ENCODE results near the gene TMEM135.

TMEM135 gene

DNA sequence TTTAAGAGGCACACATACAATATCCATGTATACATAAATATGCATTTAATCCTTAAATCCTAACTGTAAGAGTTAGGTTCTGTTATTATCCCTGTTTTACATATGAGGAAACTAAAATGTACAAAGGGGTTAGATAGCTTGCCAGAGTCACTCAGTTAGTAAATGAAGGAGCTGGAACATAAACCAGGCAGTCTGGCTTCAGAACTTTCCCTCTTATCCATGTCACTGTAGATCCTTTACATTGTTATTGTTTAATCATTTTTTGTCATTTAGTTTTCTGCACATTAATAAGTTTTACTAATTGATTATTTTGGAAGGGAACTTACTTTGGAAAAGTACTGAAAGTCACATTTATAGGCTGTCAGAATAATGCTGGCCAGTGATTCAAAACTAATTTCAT lies 282.4 kb downstream of the TMEM135 start:
- TF ChIP-seq, protein P1, sequence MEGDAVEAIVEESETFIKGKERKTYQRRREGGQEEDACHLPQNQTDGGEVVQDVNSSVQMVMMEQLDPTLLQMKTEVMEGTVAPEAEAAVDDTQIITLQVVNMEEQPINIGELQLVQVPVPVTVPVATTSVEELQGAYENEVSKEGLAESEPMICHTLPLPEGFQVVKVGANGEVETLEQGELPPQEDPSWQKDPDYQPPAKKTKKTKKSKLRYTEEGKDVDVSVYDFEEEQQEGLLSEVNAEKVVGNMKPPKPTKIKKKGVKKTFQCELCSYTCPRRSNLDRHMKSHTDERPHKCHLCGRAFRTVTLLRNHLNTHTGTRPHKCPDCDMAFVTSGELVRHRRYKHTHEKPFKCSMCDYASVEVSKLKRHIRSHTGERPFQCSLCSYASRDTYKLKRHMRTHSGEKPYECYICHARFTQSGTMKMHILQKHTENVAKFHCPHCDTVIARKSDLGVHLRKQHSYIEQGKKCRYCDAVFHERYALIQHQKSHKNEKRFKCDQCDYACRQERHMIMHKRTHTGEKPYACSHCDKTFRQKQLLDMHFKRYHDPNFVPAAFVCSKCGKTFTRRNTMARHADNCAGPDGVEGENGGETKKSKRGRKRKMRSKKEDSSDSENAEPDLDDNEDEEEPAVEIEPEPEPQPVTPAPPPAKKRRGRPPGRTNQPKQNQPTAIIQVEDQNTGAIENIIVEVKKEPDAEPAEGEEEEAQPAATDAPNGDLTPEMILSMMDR (IDR thresholded peaks at IDR 0.05; ENCODE audit: extremely low read depth, missing control alignments): no peak
- no peak for DNase-seq (ENCODE audit: low spot score)

DNA sequence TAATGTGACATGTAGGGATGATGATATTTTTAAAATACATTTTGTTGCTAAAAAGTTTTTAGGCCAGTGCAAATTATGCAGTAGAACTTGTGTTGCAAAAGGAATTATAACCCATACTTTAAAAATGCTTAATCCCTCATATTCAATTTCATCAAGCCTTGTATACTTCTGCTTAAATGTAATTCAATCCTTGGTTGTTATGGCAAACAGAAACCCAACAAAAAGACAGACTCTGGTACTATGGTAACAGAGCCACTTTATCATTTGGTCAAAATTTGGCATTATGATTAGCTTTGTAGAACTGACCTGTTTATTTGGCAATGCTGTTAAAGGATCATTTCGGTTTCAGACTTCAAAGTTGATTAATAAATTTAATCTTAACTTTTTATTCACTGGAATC lies 284.8 kb downstream of the TMEM135 start:
- DNase-seq (ENCODE audit: low spot score): no peak
- TF ChIP-seq, protein P1 (IDR thresholded peaks at IDR 0.05; ENCODE audit: extremely low read depth, missing control alignments): no peak

DNA sequence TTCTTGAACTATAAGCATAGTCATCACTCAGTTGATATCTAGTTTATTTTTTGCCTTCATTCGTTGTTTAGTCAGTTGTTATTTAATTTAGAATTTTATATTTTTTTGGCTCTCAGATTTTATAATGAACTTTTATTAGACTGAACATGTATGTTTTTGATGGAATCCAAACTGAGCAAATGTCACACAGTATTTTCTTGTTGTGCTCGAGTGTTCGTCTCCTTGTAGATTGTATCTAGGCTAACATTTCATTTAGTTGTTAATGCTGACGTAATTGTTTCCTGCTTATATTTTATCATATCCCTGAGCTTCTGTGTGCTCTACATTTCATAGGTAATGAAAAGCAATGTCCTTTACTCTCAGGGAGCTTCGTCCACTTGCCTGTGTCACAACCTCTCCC lies 286.2 kb downstream of the TMEM135 start:
- TF ChIP-seq, protein P1 (IDR thresholded peaks at IDR 0.05; ENCODE audit: extremely low read depth, missing control alignments): no peak
- no peak for DNase-seq (ENCODE audit: low spot score)

DNA sequence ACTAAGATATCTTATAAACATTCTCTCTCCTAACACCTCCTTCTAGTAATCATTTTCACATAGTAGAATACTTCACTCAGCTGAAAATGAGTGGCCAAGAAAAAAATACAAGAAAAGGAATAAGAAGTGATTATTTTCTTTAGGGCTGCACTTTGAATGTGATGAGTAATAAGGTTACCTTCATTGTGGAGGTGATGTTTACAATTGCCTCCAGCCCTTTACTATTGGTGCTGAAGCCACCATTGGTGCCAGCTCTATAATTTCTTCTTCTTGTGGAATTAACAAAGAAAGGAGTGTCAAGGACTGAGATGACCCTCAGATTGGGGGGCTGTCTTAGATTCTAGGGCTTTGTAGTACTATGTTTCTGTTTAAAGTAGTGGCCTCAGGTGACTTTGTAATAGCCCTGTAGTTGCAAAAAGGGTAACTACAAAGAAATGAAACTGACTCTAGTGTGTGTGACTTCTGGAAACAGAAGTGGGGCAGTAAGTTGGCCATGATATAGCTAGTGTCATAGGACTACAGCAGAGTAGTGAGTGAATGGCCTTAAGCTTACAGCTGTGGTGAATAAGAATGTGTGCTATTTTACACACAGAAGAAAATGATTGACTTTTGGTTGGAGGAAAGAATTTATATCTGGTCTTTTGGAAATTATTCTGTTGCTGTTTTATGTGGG lies 287.2 kb downstream of the TMEM135 start:
- TF ChIP-seq, protein P1 (IDR thresholded peaks at IDR 0.05; ENCODE audit: extremely low read depth, missing control alignments): no peak
- DNase-seq (ENCODE audit: low spot score): no peak

DNA sequence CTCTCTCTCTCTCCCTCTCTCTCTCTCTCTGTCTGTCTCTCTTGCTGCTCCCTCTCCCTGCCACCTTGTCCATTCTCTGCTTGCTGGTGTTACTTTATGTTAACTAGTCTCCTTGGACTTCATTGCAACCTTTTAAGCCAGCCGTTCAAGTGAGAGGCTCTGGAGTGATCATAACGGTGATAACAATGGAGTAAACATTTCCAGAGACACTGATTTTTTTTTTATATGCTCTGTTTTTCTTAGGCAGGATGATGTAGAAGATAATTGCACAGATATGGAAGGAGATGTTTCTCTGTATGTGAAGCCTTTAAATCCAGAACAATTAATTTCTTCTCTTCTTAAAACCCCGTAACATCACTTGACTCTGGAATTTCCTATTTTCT lies 287.7 kb downstream of the TMEM135 start:
- DNase-seq (ENCODE audit: low spot score): no peak
- TF ChIP-seq, protein P1 (IDR thresholded peaks at IDR 0.05; ENCODE audit: extremely low read depth, missing control alignments): no peak

DNA sequence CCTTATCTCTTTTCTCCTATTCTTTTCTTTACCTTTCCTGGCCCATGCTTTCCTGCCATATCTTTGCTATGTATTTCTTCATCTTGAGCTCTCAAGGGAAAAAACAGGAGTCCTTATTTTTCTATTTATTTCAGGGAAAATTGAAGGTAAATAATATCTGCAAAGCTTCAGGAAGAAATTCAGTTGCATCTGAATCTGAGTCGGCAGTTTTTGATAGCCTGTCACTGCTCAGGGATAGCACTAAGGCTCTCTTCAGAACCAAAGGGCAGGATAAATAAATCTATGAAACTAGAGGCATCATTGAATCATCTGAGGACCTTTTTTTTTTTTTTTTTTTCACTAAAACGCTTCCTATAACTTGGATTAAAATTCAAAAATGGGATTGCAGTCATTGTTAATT lies 288.9 kb downstream of the TMEM135 start:
- DNase-seq (ENCODE audit: low spot score): no peak
- TF ChIP-seq, protein P1 (IDR thresholded peaks at IDR 0.05; ENCODE audit: extremely low read depth, missing control alignments): no peak

DNA sequence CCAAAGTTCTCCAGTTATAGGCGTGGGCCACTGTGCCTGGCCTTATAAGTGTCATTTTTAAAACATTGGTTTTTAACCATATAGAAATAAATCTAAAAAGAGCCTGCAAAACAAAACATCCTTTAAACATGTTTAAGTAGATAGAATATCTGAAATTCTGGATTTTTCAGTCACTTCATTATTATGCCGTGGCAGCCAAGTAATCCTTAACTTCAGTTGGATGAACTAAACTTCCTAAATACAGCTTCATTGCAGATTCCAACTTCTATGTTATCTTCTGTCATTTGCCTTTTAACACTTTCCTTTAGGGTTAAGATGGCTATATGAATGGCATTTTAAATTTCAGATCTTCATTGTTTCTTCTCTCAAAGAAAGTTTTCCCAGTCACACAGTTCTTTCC lies 291.4 kb downstream of the TMEM135 start:
- TF ChIP-seq, protein P1 (IDR thresholded peaks at IDR 0.05; ENCODE audit: extremely low read depth, missing control alignments): no peak
- DNase-seq (ENCODE audit: low spot score): no peak
